Left kidney (tissue), 2 donors: ENCODE measurements around the gene FGF14. TPM values are rescaled to one million over a fixed set of nuclear protein-coding genes. Genes with fewer than 3 reads are reported as not detected.

Experiments
- DNase-seq: peaks from one replicate; pipeline ENCODE4 v3.0.0-alpha.2; 2013
- polyA plus RNA-seq: library from polyadenylated mRNA; unstranded; fragments of 120-200 nt; gene quantifications from one replicate; pipeline ENCODE4 v1.2.1, GENCODE V29; 2013; ENCODE audit not compliant: insufficient read length

FGF14 gene
- polyA plus RNA-seq, 1 donor = 0.95 TPM

- DNase-seq = no peak
Measured at GRCh38 chr13:102310691-102311418, 91.0 kb downstream of the FGF14 start.

DNA sequence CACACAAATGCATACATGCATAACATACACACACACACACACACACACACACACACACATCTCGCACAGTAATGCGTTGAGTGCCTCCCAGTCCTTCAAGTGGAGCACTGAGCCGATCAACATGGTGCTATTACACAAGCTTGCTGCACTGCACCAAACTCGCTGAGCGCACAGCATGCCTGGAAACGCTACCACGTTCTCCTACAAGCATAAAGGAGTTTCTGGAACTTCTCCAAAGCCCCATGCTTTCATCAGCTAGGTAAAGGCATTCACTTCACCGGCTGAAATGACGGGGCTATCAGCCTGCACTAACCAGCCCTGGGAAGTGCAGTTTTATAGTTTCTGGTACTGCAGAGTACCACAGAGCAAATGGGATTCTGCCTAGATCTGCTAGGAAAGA is 92.7 kb downstream of the FGF14 start:
- DNase-seq = no peak

DNA sequence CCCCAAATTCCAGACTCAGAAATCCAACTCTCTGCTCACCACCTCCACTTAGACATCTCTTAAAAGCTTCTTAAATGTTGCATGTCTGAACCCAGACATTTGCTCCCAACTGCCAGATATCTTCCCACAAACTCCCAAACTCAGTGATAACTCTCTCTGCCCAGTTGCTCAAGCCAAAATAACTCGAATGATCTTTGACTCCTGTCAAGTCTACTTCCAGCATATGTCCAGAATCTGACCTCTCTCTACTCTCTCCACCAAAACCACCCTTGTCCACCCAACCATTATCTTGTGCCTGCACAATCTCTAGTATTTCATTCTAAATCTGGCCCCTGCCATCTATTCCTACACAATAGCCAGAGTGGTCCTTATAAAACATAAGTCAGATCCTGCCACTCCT is 99.3 kb downstream of the FGF14 start:
- no peak for DNase-seq

- DNase-seq = no peak
Measured at GRCh38 chr13:102300379-102300778, 101.5 kb downstream of the FGF14 start.

DNA sequence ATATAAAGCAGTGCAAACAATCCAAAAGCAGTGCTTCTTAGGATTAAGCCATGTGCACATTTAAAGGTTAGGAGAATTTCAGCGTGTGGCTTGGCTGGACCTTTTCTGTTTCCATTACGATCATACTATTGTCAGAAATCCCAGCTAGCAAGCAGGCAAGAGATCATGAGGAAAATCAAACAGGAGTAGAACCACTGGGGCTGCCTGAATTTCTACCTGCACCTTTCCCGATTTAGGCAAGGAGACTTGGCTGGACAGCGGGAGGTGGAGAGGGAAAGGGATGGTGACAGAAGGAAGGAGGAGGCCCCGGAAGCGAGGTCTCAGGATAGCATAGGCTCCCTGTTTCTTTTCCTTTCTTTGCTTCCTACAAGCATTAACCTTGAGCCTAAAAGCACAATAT is 102.5 kb downstream of the FGF14 start:
- no peak for DNase-seq

DNA sequence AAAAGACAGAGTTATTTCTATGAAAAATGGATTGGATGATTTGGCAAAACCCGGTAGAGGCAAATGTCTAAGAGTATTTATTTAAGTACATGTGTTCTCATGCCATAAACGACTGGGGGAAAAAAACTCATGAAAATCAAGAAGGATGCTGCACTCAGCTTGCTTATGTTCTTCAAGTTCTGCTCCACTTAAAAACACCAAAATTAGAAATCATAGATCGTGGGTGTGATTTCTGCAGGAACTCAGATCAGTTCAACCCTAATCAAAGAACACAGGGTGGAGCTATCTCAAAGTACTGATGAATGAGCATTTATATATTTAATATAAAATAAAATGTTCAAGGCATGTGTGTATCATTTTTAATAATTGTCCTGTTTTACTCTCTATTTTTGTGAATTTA is 103.8 kb downstream of the FGF14 start:
- no peak for DNase-seq

DNA sequence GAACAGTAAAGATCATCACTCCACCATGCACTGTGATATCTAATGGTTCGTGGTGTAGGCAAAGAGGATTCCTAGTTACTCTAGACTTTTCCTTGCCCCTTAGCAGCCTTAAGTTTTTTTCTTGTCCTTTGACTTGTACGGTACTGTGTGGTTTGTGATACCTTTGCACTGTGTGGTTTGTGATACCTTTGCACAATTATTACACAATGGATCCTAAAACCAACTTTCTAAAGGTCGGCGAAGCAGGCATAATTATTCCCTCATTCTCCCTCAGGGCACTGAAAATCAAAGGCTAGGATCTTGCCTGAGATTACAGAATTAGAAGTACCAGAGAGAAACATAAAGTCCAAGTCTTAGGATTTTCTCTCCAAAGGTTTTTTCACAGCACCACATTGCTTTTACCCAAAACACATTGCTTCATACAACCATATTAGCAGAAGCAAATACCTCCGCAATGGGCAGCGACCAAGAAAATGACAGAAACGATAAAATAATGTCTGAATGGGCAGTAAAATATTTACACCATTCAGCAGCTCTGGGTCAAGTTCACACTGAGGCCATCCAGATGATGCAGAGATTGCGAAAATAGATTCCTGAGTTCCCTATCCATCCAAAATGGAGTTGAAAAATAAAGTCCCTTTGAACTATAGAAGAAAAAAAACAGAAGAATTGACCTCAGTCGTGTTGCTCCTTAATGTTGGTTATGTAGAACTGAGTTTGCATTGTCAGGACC is 106.4 kb downstream of the FGF14 start:
- DNase-seq = no peak

GRCh38 chr13:102294407-102295018 is 107.3 kb downstream of the FGF14 start:
- no peak for DNase-seq

DNA sequence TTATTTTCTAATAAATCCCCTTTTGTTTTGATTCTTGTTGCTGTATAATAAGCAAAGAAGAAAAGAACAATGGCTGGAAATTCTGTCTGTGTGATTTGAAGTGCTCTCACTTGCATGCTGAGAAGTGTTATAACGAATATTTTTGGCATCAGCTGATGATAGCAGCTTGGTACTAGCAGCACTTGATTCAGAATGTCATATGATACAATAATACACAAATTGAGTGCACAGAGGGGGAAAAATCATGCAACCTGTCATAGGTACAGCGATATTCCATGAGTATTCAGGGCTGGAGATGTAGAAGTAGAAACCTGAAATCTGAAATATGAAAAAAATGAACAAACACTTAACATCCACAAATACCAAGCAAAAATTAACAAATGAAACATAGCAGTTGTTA is 108.1 kb downstream of the FGF14 start:
- no peak for DNase-seq

- DNase-seq = no peak
Measured at GRCh38 chr13:102291587-102292218, 110.1 kb downstream of the FGF14 start.

DNA sequence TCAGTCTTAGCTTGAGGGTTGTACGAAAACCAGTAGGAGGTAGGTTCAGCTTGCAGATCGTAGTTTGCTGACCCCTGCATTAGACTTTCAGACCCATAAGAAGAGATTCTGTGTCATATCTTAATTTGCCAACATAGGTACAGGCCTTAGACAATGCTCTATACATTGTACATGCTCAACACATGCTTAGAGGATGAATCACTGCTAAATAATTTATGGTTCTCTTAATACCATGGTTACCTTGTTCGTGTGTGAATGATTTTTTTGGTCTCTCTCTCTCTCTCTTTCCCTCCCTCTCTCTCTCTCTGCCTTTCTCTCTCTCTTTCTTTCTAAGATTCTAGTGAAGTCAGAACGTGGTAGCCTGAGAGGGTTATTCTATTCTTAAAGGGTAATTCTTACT is 112.2 kb downstream of the FGF14 start:
- no peak for DNase-seq

- no peak for DNase-seq
Measured at GRCh38 chr13:102286326-102286725, 115.5 kb downstream of the FGF14 start.

- DNase-seq = no peak
Measured at GRCh38 chr13:102280366-102280765, 121.5 kb downstream of the FGF14 start.

GRCh38 chr13:102277286-102277685 is 124.6 kb downstream of the FGF14 start:
- DNase-seq = no peak

DNA sequence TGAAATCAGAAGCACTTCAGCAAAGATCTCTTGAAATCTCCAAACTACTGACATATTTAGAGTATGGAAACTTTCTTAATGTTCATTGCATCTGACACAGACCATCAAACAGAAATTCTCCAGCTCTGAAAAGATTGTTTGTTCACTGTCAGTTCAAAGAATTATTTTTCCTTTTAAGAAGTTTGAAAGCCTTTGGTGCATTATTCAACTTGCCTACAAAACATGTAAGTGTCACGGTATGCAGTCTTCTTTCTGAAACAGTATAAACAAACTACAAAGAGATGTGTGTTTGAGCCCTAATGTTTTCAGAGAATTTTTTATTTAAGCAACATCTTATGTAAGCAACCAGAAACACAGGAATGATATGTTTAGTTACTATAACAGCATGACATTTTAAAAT is 125.4 kb downstream of the FGF14 start:
- DNase-seq = no peak

- no peak for DNase-seq
Measured at GRCh38 chr13:102275969-102276368, 125.9 kb downstream of the FGF14 start.

- DNase-seq = no peak
Measured at GRCh38 chr13:102273111-102273510, 128.7 kb downstream of the FGF14 start.

- DNase-seq = no peak
Measured at GRCh38 chr13:102267191-102267590, 134.7 kb downstream of the FGF14 start.

- no peak for DNase-seq
Measured at GRCh38 chr13:102261809-102262208, 140.0 kb downstream of the FGF14 start.

- no peak for DNase-seq
Measured at GRCh38 chr13:102261316-102261715, 140.5 kb downstream of the FGF14 start.

- no peak for DNase-seq
Measured at GRCh38 chr13:102260256-102260655, 141.6 kb downstream of the FGF14 start.

GRCh38 chr13:102255409-102255808 is 146.4 kb downstream of the FGF14 start:
- DNase-seq = no peak

- no peak for DNase-seq
Measured at GRCh38 chr13:102251817-102252216, 150.0 kb downstream of the FGF14 start.
